ENCODE measurements around the gene PKDCC.
"Not testable (repeated sequence)": the region's sequence is repeated elsewhere in the genome, so short reads cannot be mapped to it uniquely, and the experiment has no call there.

The PKDCC gene

GRCh38 chr2:42030829-42031228 lies 17.0 kb upstream of the PKDCC start:
- H3K4me3 ChIP-seq (ENCODE audit: low read depth, low read length): no peak overlapping the region
- no peak for TF ChIP-seq CTCF (IDR thresholded peaks at IDR 0.05; ENCODE audit: low read depth, low read length, missing control alignments)
- no peak for DNase-seq (ENCODE audit: low read depth)

GRCh38 chr2:42031281-42032223 lies 16.3 kb upstream of the PKDCC start:
- DNase-seq (ENCODE audit: low read depth): no peak
- no peak for TF ChIP-seq CTCF (IDR thresholded peaks at IDR 0.05; ENCODE audit: low read depth, low read length, missing control alignments)
- H3K4me3 ChIP-seq (ENCODE audit: low read depth, low read length): no peak overlapping the region

- no peak for DNase-seq (ENCODE audit: low read depth)
- TF ChIP-seq CTCF (IDR thresholded peaks at IDR 0.05; ENCODE audit: low read depth, low read length, missing control alignments): no peak
- H3K4me3 ChIP-seq (ENCODE audit: low read depth, low read length): no peak overlapping the region
Observed at GRCh38 chr2:42032224-42032620, 15.6 kb upstream of the PKDCC start.

GRCh38 chr2:42032745-42033144 lies 15.1 kb upstream of the PKDCC start:
- DNase-seq (ENCODE audit: low read depth): no peak
- TF ChIP-seq CTCF (IDR thresholded peaks at IDR 0.05; ENCODE audit: low read depth, low read length, missing control alignments): no peak
- no peak overlapping the region for H3K4me3 ChIP-seq (ENCODE audit: low read depth, low read length)

GRCh38 chr2:42034096-42034495 lies 13.7 kb upstream of the PKDCC start:
- not testable (repeated sequence) for H3K4me3 ChIP-seq (ENCODE audit: low read depth, low read length); DNase-seq (ENCODE audit: low read depth)

- H3K4me3 ChIP-seq (ENCODE audit: low read depth, low read length): no peak overlapping the region
- no peak for DNase-seq (ENCODE audit: low read depth)
- no peak for TF ChIP-seq CTCF (IDR thresholded peaks at IDR 0.05; ENCODE audit: low read depth, low read length, missing control alignments)
Observed at GRCh38 chr2:42035241-42035640, 12.6 kb upstream of the PKDCC start.

- no peak overlapping the region for H3K4me3 ChIP-seq (ENCODE audit: low read depth, low read length)
- TF ChIP-seq CTCF (IDR thresholded peaks at IDR 0.05; ENCODE audit: low read depth, low read length, missing control alignments): no peak
- no peak for DNase-seq (ENCODE audit: low read depth)
Observed at GRCh38 chr2:42036413-42036812, 11.4 kb upstream of the PKDCC start.
